AG09319 (cell line): ENCODE data around the gene NCOA7.

Experiments
- DNase-seq: peaks from one replicate; pipeline ENCODE4 v3.0.0-alpha.2; 2010; ENCODE audit warnings: low read depth; ENCODE audit errors: extremely low read depth
- CTCF ChIP-seq: IDR thresholded peaks from 2 replicates; pipeline ENCODE4 v1.5.1; 2011; ENCODE audit warnings: low read depth, mild to moderate bottlenecking, inconsistent platforms, low read length, moderate library complexity

NCOA7 gene

GRCh38 chr6:125790358-125791150, at the start of gene NCOA7:
Gene NCOA7, plus strand, starts transcription at chr6:125790960. Its CDS starts 24,395 bp downstream, at chr6:125815355.
- TF ChIP-seq CTCF = no peak; the same call in 1 of the 2 replicates
- no peak for DNase-seq

DNA sequence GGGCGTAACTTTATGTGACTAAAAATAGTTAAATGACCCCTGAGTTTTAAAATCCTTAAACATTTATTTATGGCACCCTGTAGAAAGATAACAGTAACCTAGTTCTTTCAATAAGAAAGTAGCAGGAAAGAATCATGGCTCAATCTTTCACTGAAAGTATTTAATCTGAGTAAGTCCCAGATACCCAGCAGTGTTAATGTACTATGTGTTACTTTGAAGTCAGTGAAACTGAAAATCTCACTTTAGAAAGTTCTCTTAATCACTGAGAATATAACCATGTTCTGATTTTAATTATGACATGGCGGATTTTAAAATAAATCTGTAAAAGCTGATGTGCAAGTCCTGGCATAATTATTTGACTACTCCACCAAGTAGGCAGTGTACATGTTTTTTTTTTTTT, 49.4 kb upstream of the NCOA7 start:
- no peak for DNase-seq
- TF ChIP-seq CTCF = no peak

DNA sequence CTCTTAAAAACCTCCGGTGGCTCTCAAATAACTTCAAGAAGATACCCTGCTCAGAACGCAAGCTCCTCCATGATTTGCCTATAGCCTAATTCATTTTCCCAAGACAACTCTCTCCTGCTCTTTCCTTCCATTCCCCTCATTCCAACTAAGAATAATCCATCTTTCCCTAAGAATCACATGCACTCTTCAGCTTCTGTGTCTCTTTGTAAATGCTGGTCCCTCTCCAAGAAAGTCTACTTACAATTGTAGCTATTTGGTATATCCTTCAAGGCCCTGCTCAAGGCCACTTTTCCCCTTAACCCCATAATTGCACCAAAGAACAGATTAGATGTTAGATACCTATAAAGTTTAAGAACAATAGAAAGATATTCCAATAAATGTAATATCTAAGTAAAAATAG, 48.7 kb upstream of the NCOA7 start:
- TF ChIP-seq CTCF = no peak
- DNase-seq = no peak

- DNase-seq = no peak
- no peak for TF ChIP-seq CTCF
Observed at GRCh38 chr6:125742464-125743120, 48.2 kb upstream of the NCOA7 start.

- TF ChIP-seq CTCF = no peak
- no peak for DNase-seq
Observed at GRCh38 chr6:125743604-125744003, 47.2 kb upstream of the NCOA7 start.

- no peak for DNase-seq
- TF ChIP-seq CTCF = no peak
Observed at GRCh38 chr6:125745281-125746018, 45.3 kb upstream of the NCOA7 start.

DNA sequence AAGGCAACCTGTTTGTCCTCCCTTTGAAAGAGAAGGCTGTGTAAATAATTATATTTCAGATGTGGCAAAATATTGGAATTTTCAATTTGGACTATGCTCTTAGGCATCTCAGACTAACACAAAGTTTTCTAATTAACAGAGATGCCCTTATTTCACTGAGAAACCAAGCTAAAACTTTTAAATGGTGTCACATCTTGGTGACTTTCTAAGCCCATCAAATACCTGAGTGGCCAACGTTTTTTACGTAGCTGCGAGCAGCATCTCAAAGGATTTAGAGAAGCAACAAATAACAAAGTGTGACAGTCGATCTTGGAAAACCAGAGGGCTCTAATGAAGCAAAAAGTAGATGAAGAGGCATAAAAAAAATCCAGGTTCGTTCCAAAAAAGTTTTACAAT, 44.7 kb upstream of the NCOA7 start:
- DNase-seq = no peak
- TF ChIP-seq CTCF = no peak
